SU-DHL-6 (cell line): ENCODE results near the gene TSPAN8.

Experiments used
- EZH2phosphoT487 ChIP-seq: fragments of 200-600 bp; sonication (generic), shearing (Covaris generic); conservative IDR thresholded peaks from 2 replicates; pipeline ENCODE4 v1.6.1; 2018; ENCODE audit warnings: mild to moderate bottlenecking, antibody characterized with exemption, low read length, moderate library complexity, mixed read lengths
- TF ChIP-seq, protein P1 (sequence below): fragments of 200-600 bp; sonication (generic); IDR thresholded peaks from one replicate; pipeline ENCODE4 v1.5.1; 2017; ENCODE audit warnings: antibody characterized with exemption, mild to moderate bottlenecking, low read length, moderate library complexity; ENCODE audit not compliant: insufficient read depth, poor library complexity, severe bottlenecking

- TF ChIP-seq, protein P1, sequence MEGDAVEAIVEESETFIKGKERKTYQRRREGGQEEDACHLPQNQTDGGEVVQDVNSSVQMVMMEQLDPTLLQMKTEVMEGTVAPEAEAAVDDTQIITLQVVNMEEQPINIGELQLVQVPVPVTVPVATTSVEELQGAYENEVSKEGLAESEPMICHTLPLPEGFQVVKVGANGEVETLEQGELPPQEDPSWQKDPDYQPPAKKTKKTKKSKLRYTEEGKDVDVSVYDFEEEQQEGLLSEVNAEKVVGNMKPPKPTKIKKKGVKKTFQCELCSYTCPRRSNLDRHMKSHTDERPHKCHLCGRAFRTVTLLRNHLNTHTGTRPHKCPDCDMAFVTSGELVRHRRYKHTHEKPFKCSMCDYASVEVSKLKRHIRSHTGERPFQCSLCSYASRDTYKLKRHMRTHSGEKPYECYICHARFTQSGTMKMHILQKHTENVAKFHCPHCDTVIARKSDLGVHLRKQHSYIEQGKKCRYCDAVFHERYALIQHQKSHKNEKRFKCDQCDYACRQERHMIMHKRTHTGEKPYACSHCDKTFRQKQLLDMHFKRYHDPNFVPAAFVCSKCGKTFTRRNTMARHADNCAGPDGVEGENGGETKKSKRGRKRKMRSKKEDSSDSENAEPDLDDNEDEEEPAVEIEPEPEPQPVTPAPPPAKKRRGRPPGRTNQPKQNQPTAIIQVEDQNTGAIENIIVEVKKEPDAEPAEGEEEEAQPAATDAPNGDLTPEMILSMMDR: no peak
- TF ChIP-seq EZH2phosphoT487: no peak
These were observed 25.2 kb upstream of the TSPAN8 start for GRCh38 chr12:71183018-71183417.
